Amniotic epithelial cell (primary cell): Measurements from ENCODE around the gene CNNM1.

Experiments used
- DNase-seq: peaks from one replicate; pipeline ENCODE4 v3.0.0-alpha.2; 2010; ENCODE audit warnings: low read depth

The CNNM1 gene

GRCh38 chr10:99418910-99419624 lies 89.9 kb downstream of the CNNM1 start:
- DNase-seq = no peak

DNA sequence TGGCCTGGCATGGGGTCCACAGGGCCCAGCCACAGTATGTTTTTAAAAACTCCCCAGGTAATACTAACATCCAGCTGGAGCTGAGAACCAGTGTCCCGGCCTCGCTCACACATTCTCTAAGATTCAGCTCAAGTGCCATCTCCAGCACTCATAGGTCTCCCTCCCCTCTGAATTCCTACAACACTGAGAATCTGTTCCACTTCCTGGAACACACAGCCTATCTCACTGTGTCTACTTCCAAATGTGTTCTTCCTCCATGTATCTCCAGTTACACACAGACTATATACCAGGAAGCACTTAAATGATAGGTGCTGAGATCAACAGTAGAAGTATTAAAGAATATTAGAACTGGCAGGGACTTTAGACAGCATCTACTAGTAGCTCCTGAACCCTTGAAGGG lies 90.5 kb downstream of the CNNM1 start:
- DNase-seq = no peak

DNA sequence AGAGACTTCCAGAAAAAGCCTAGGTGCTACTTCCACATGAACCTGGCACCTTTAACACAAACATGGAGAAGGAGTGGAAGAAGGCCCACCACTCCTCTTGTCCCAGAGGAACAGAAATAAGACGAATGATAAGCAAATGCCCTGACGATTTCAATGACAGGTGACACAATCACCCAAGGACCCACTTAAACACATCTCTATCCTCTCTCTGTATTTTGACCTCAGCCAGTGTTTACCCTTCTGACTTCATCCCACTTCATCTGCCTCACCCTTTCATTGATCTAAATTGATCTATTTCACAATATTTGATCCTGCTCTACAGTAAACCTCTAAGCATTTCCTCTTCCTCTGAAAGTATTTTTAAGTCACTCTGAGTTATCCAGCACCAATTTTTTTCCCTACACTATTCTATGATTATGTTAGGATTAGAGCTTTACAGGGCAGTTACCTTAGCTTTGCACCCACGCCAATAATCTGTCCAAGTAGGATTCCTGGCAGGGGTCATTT lies 92.1 kb downstream of the CNNM1 start:
- no peak for DNase-seq

DNA sequence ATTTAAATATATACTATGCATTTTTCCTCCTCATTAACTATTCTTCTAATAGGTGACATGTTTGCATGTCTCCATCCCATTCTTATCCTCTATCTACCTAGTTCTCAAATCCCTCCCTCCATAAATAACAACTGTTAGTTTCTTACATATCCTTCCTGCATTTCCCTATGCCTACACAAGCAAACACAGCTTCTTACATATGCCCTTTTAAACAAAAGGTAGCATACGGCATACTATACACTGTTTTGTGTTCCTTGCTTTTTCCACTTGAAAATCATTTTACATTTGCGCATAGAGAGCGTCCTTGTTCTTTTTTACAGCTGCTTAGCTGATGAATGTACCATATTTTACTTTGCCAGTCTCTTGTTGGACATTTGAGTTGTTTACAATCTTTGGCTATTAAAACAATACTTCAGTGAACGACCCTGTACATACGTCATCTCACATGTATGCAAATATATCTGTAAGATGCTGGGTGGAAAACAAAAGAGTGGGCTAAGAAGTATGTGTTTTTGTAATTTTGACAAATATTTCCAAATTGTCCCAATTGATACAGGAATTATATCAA lies 93.5 kb downstream of the CNNM1 start:
- no peak for DNase-seq

DNA sequence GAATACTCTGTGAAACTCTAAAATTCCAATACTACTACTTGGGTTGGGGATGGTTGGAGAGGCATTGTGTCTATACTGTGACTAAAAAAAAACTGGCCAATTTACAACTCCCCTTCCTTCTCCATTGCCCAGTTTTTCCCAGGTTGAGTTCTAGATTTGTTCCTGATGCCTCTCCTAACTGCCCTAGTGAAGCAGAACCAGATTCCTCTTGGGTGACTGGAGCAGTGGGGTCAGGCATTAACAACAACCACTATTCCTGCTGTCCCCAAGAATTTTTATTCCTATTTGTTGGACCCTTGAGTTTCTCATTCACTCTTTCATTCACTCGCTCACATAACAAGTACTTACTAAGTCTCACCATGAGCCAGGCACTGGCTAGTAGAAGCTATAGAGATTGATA lies 95.5 kb downstream of the CNNM1 start:
- no peak for DNase-seq

DNA sequence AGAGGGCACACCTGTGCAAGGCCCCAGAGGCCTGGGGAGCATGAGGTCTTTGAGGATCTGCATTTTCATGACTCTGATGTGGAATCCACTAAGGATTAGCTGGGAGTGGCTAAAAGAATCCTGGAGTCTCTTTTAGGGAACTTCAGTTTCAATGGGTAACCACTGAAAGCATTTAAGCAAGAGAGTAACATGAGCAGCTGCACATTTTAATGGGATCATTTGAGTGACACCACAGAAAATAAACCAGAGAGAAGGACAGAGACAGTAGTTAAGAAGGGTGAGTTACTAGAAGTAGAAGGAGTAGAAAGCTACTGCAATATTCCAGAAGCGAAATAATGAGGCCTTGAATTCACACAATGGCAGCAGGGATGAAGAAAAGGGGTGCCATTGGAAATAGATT lies 96.0 kb downstream of the CNNM1 start:
- no peak for DNase-seq

- DNase-seq = no peak
Measured at GRCh38 chr10:99426689-99427088, 97.5 kb downstream of the CNNM1 start.

GRCh38 chr10:99427566-99428190 lies 98.5 kb downstream of the CNNM1 start:
- no peak for DNase-seq

DNA sequence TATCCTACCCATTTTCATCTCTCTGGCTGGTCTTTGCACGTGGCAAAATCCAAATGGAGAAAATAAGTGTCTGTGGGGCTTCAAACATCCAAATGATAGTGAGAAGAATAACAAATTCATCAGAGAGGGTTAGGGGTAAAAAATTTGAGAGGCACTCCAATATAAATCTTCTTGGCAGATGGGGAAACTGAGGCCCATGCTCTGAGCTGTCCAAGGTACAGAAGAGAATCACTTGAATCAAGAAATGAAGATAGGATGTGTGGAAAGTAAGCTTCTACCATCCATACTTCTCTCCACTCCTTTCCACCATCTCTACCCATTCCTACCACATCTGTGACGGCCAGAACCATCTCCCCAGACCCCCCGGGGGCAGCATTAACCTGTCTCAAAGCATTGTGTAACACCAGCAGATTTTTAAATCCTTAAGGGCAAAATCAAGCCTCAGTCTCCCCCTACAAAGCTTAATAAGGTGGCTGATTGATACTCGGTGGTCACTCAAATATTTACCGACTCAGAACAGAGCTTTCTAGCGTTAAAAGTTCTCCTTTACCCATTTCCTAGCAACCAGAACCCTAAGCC lies 100.5 kb downstream of the CNNM1 start:
- no peak for DNase-seq

DNA sequence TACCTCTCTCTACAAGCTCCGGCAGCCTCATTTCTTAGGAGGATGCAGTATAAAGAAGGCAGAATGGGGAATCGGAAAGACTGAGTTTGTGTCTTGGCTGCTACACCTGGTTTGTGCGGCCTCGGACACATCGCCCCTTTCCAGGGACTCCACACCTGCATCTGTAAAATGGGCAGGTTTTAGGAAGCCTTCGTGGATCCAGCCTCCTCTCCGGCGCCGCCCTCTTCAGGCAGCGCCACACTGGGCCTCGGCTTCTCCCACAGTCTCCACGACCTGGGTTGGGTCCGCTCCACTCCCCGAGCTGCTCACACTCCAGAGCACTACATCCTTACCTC lies 100.9 kb downstream of the CNNM1 start:
- no peak for DNase-seq

GRCh38 chr10:99430451-99431189 lies 101.5 kb downstream of the CNNM1 start, which contains the start of gene GOT1:
GOT1 (minus strand) TSS chr10:99430624; CDS start chr10:99430565, 59 bp downstream.
- DNase-seq = peak; percentile 99

- DNase-seq = peak; percentile 29
Measured at GRCh38 chr10:99431190-99431760, 102.1 kb downstream of the CNNM1 start.

- DNase-seq = no peak
Measured at GRCh38 chr10:99432047-99432446, 102.9 kb downstream of the CNNM1 start.

GRCh38 chr10:99432881-99433280 lies 103.7 kb downstream of the CNNM1 start:
- no peak for DNase-seq

- no peak for DNase-seq
Measured at GRCh38 chr10:99433378-99434020, 104.3 kb downstream of the CNNM1 start.

DNA sequence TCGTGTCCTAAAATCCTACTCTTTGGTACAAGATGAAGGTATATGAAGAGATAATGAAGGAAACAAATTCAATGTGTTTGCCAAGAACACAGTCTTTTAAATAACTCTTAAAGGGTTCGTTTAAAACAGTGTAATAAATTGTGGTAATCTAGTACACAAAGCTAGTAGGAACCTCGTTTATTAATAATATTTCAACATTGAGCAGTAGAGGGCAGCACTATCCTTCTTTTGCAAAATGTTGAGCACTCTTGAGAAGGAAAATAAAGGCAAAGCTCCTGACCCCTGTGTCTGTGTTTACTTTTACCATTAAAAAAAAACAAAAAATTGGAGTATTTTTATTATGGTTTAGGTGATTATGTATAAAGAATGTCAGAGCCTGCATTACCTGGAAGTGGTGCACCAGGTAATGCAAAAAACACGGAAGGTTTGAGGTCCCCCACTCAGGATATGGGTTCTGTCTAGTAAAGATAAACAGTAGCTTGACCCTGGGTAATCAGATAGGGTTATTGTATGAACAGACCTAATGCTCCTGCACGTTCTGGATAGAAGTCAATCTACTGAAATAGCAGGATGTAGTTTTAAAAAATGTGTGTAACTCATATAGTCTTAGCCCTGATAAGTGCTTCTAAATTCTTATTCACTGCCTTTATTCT lies 107.0 kb downstream of the CNNM1 start:
- peak; percentile 54 for DNase-seq

DNA sequence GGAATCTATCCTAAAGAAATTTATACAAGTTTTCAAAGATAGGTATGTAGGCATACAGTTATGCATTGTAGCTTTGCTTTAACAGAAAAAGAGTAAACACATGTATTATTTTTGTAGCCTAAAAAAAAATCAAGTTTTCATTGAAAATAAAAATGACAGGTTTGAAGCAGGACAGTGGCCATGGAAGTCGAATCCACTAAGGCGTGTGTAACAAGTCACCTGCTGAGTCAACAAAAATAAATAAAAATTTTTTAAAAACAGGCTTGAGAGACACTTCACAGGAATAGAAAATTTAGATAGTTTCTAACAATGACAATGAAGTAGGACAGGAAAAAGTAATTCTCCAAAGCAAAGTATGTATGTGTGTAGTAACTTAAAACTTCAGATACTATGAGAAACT lies 109.7 kb downstream of the CNNM1 start:
- no peak for DNase-seq

DNA sequence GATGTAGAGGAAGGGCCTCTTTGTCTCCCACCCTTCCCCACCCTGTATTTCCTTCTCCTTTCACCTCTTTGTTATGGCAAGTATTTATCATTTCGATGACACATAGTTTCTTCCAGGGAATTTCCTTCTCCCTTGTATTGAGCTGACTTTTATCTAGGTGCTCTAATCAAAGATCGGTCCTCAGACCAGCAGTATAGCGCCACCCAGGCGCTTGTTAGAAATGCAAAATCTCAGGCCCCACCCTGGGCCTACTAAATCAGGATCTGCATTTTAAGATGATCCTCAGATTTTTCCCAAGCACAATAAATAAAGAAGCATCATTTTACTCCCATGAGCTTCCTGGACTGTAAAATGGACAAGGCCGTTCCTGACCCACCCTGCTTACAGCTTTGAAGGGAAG lies 113.2 kb downstream of the CNNM1 start:
- DNase-seq = no peak

DNA sequence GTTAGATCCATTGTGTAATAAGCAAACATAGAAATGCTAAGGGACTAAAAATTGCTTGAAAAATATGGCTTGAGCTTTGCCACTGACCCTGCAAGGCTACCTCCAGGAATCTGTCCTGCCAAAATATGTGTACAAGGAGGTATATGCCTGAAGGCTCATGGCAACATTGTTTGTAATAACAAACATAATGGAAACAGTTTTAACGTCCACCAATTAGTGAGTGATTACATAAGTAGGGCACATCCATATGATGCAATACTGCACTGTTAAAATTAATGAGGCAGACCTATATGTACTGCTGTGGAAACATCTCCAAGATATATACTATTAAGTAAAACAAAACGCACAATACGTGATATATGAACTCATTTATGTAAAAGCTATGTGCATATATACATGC lies 114.3 kb downstream of the CNNM1 start:
- no peak for DNase-seq
